ENCODE data around the gene ZNF605.

DNA sequence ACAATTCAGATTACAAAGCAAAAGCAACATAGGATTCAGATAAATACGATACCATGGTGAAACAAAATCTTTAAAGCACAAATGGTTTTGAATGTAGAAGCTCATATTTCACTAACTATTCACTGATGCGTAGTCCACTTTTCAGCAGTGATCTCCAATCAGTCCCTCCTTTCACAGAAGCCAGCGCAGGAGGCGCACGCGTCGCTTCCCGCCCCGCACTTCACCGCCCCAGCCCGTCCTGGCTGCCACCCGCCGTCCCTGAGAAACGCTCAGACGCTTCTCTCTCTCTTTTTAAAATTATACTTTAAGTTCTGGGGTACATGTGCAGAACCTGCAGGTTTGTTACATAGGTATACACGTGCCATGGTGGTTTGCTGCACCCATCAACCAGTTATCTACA lies 48.9 kb downstream of the ZNF605 start:
- TF ChIP-seq CEBPB (IDR thresholded peaks at IDR 0.05), result no peak
- TF ChIP-seq TCF12 (IDR thresholded peaks at IDR 0.05; ENCODE audit: low read depth), result no peak
- no peak for TF ChIP-seq EP300 (IDR thresholded peaks at IDR 0.05; ENCODE audit: borderline replicate concordance)
- TF ChIP-seq TEAD4 (IDR thresholded peaks at IDR 0.05), result no peak
- no peak for TF ChIP-seq TAF1 (IDR thresholded peaks at IDR 0.05; ENCODE audit: low read depth)
- no peak; the same call in 1 of the 2 replicates for TF ChIP-seq MAX (IDR thresholded peaks at IDR 0.05)
- no peak for TF ChIP-seq USF1 (IDR thresholded peaks at IDR 0.05)
- no peak for TF ChIP-seq REST (IDR thresholded peaks at IDR 0.05; ENCODE audit: low read depth)
- TF ChIP-seq CREB1 (IDR thresholded peaks at IDR 0.05; ENCODE audit: low read depth), result no peak
- TF ChIP-seq RAD21 (IDR thresholded peaks at IDR 0.05; ENCODE audit: low read depth), result no peak
- no peak for TF ChIP-seq YY1 (IDR thresholded peaks at IDR 0.05; ENCODE audit: low read depth)
- no peak for TF ChIP-seq NFIC (IDR thresholded peaks at IDR 0.05)
- TF ChIP-seq FOXM1 (IDR thresholded peaks at IDR 0.05; ENCODE audit: borderline replicate concordance, low read depth), result no peak
